PC-9 (cell line): ENCODE measurements around the gene TMEM14C. TPM values are rescaled to one million over a fixed set of nuclear protein-coding genes. Genes with fewer than 3 reads are reported as not detected.

Experiments
- BruUV-seq: library from RNA; stranded (reverse); fragments of 400-500 nt; replicated peaks from 2 replicates; lab custom pipeline; 2021; lab: Mats Ljungman, UMichigan
- CTCF ChIA-PET: fragments of 300-600 bp; sonication (Branson Sonifier 250); formaldehyde crosslinking; loops from one replicate; lab custom pipeline; 2022; ENCODE audit warnings: antibody characterized with exemption; lab: Charles Lee
- POLR2A ChIA-PET: fragments of 300-600 bp; sonication (Branson Sonifier 250); formaldehyde crosslinking; loops from one replicate; lab custom pipeline; 2022; ENCODE audit warnings: antibody characterized with exemption; ENCODE audit not compliant: unreplicated experiment; lab: Charles Lee
- DNase-seq, 2 experiments: peaks; one replicate each; pipeline versions ENCODE4 v3.0.0 to v3.0.0-alpha.2; 2015 to 2022; ENCODE audit warnings: mixed read lengths in 1 of 2
- H2AFZ ChIP-seq: fragments of 200-600 bp; sonication (generic); 2 replicates; pipeline ENCODE4 v1.8.1; 2017; ENCODE audit warnings: antibody characterized with exemption
- H3F3A ChIP-seq: fragments of 200-600 bp; sonication (generic); 2 replicates; pipeline ENCODE4 v1.8.1; 2017; ENCODE audit warnings: antibody characterized with exemption, mild to moderate bottlenecking, low read depth; ENCODE audit not compliant: insufficient read depth
- H3K27ac ChIP-seq: fragments of 200-600 bp; sonication (generic); 2 replicates; pipeline ENCODE4 v1.6.1; 2016; ENCODE audit warnings: mixed run types
- H3K27me3 ChIP-seq: fragments of 200-600 bp; sonication (generic); 2 replicates; pipeline ENCODE4 v1.6.1; 2016; ENCODE audit warnings: low read depth, mixed run types; ENCODE audit not compliant: insufficient read depth
- H3K36me3 ChIP-seq: fragments of 200-600 bp; sonication (generic); 2 replicates; pipeline ENCODE4 v1.6.1; 2016; ENCODE audit warnings: low read depth, mixed run types
- H3K4me1 ChIP-seq: fragments of 200-600 bp; sonication (generic); replicated peaks from 2 replicates; pipeline ENCODE4 v1.6.1; 2016; ENCODE audit warnings: mixed run types; ENCODE audit not compliant: insufficient read depth
- H3K4me2 ChIP-seq: fragments of 200-600 bp; sonication (generic); 2 replicates; pipeline ENCODE4 v1.6.1; 2017; ENCODE audit warnings: mixed run types
- H3K4me3 ChIP-seq: fragments of 200-600 bp; sonication (generic); 2 replicates; pipeline ENCODE4 v1.6.1; 2016; ENCODE audit warnings: mixed run types
- H3K79me2 ChIP-seq: fragments of 200-600 bp; sonication (generic); 2 replicates; pipeline ENCODE4 v1.6.1; 2017; ENCODE audit warnings: low read depth, mixed run types
- H3K9me2 ChIP-seq: fragments of 200-600 bp; sonication (generic); 2 replicates; pipeline ENCODE4 v1.8.1; 2017; ENCODE audit warnings: mild to moderate bottlenecking; ENCODE audit not compliant: insufficient read depth
- H3K9me3 ChIP-seq: fragments of 200-600 bp; sonication (generic); 2 replicates; pipeline ENCODE4 v1.8.1; 2016; ENCODE audit warnings: low read depth; ENCODE audit not compliant: insufficient read depth
- H4K20me1 ChIP-seq: fragments of 200-600 bp; sonication (generic); 2 replicates; pipeline ENCODE4 v1.8.1; 2017; ENCODE audit not compliant: insufficient read depth
- EZH2 ChIP-seq: fragments of 200-600 bp; sonication (generic); IDR thresholded peaks from 2 replicates; pipeline ENCODE4 v1.8.0; 2017; ENCODE audit warnings: antibody characterized with exemption, low read depth
- intact Hi-C: fragments of 100-400 bp; cut with micrococcal nuclease; formaldehyde crosslinking; loops from one replicate; pipeline ENCODE4 v1.10.0; 2022; ENCODE audit not compliant: unreplicated experiment
- total RNA-seq: library from RNA; stranded (reverse); gene quantifications from 2 replicates; pipeline ENCODE4 v1.2.3, GENCODE V29; 2021
- TF ChIP-seq, protein P1 (sequence below): fragments of 200-600 bp; sonication (generic); conservative IDR thresholded peaks from 2 replicates; pipeline ENCODE4 v1.6.1; 2017; ENCODE audit warnings: mixed run types, antibody characterized with exemption, mild to moderate bottlenecking, moderate library complexity

TMEM14C gene
- total RNA-seq, 1 experiment from 2014 or later: 166 TPM

- intact Hi-C loops: loop anchor here (10.0 kb wide), 1 partner anchor 210 kb away; no protein-coding TSS in a partner anchor
- no peak overlapping the region for H2AFZ ChIP-seq
Measured at GRCh38 chr6:10725044-10725443, 2.2 kb downstream of the TMEM14C start.

GRCh38 chr6:10725716-10726115, 2.8 kb downstream of the TMEM14C start:
- ChIA-PET CTCF (no interaction called here), POLR2A (no interaction called here)
- Histone ChIP-seq H3K4me2 (no peak overlapping the region), H3K4me3 (no peak overlapping the region), H3K27ac (no peak overlapping the region), H3K36me3 (no peaks in the 10 kb centered on the region), H4K20me1 (no peaks in the 10 kb centered on the region), H3K4me1 (0 out of 2 replicates have a peak, but pooled peaks cover 10% of the 10 kb centered on the region), H3F3A (peaks cover 10% of the 10 kb centered on the region; the same call in 1 of the 2 replicates), H3K27me3 (no peaks in the 10 kb centered on the region), H3K9me2 (no peaks in the 10 kb centered on the region), H3K79me2 (peaks cover 14% of the 10 kb centered on the region), H2AFZ (no peak overlapping the region), H3K9me3 (no peaks in the 10 kb centered on the region)
- TF ChIP-seq, protein P1, sequence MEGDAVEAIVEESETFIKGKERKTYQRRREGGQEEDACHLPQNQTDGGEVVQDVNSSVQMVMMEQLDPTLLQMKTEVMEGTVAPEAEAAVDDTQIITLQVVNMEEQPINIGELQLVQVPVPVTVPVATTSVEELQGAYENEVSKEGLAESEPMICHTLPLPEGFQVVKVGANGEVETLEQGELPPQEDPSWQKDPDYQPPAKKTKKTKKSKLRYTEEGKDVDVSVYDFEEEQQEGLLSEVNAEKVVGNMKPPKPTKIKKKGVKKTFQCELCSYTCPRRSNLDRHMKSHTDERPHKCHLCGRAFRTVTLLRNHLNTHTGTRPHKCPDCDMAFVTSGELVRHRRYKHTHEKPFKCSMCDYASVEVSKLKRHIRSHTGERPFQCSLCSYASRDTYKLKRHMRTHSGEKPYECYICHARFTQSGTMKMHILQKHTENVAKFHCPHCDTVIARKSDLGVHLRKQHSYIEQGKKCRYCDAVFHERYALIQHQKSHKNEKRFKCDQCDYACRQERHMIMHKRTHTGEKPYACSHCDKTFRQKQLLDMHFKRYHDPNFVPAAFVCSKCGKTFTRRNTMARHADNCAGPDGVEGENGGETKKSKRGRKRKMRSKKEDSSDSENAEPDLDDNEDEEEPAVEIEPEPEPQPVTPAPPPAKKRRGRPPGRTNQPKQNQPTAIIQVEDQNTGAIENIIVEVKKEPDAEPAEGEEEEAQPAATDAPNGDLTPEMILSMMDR: no peak
- no peak for TF ChIP-seq EZH2
- intact Hi-C loops: loop anchor here (10.0 kb wide), 1 partner anchor 211 kb away; no protein-coding TSS in a partner anchor
- no peak for DNase-seq
- BruUV-seq: no TSS peak

More at GRCh38 chr6:10725044-10725443, 2.2 kb downstream of the TMEM14C start:
- CTCF ChIA-PET: interaction anchor here (0.5 kb wide), 1 partner anchor 63 kb away, joined by 4 read pairs; no protein-coding TSS in a partner anchor
- no peak for DNase-seq
- H3K27me3 ChIP-seq: no peaks in the 10 kb centered on the region
- no peak overlapping the region for H3K4me2 ChIP-seq
- POLR2A ChIA-PET: no interaction called here
- BruUV-seq: no TSS peak
- peaks cover 14% of the 10 kb centered on the region for H3K79me2 ChIP-seq
- no peak overlapping the region for H3K4me3 ChIP-seq
- H4K20me1 ChIP-seq: no peaks in the 10 kb centered on the region
- peaks cover 10% of the 10 kb centered on the region; the same call in 1 of the 2 replicates for H3F3A ChIP-seq
- H3K9me3 ChIP-seq: no peaks in the 10 kb centered on the region
- H3K27ac ChIP-seq: no peak overlapping the region
- H3K4me1 ChIP-seq: 0 out of 2 replicates have a peak, but pooled peaks cover 10% of the 10 kb centered on the region
- TF ChIP-seq EZH2: no peak
- TF ChIP-seq, protein P1: no peak
- H3K9me2 ChIP-seq: no peaks in the 10 kb centered on the region
- H3K36me3 ChIP-seq: no peaks in the 10 kb centered on the region

GRCh38 chr6:10730254-10730653, 7.4 kb downstream of the TMEM14C start:
- Histone ChIP-seq H3K9me2 (no peaks in the 10 kb centered on the region), H2AFZ (no peak overlapping the region), H3K4me3 (no peak overlapping the region), H3K4me1 (peaks cover 5% of the 10 kb centered on the region), H3F3A (peaks cover 13% of the 10 kb centered on the region), H3K4me2 (no peak overlapping the region), H3K36me3 (no peaks in the 10 kb centered on the region), H3K27ac (no peak overlapping the region), H3K27me3 (no peaks in the 10 kb centered on the region), H3K79me2 (no peaks in the 10 kb centered on the region), H4K20me1 (no peaks in the 10 kb centered on the region), H3K9me3 (no peaks in the 10 kb centered on the region)
- BruUV-seq: no TSS peak
- ChIA-PET POLR2A (no interaction called here), CTCF (no interaction called here)
- TF ChIP-seq, protein P1: no peak
- no peak for TF ChIP-seq EZH2
- intact Hi-C loops: no loop called here
- DNase-seq: no peak
